ENCODE measurements around the gene STAMBPL1. TPM values are rescaled to one million over a fixed set of nuclear protein-coding genes. Genes with fewer than 3 reads are reported as not detected.

The STAMBPL1 gene
- total and polyA plus RNA-seq, 3 experiments from 2014 or later, result 10.6 to 24.7 (median 22.3) TPM

DNA sequence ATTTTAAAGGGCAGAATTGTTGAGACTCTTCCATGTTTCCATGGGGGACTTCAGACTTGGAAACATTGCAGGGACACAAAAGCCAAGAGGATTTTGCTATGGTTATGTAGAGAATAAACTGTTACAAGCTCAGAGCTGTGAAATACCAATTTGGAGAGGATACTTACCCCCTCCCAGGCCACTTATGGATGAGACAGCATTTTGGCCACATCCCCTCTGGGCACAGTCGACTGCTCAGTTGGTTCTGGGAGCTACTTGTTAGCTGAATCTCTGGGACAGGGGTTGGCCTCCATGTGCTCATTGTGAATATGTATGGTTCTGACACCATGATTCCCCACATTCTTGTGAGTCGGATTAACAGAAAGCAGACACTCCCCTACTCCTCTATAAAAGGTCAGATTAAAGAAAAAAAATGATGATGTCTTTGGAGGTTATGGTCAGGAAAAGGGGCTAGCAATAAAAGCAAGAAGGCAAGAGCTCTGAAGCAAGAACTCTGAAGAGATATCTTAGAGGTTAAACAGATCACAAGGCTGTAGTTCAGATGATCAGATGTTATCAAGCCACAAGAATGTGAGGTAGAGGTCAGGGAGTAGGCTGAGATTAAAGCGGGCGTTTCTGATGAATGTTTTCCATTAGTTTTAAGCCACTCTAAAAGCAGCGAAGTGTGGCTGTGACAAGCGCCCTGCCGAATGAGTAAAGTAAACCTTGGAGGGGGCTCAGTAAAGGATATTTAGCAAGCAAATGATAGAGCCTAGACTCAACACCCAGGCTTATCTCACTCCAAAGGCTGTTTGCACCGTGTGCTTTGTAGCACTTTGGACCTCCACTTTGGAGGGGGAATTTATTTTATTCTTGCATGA lies 17.2 kb downstream of the STAMBPL1 start:
- Mint-ChIP-seq H3K9me3 (no peaks in the 10 kb centered on the region), H3K36me3 (peaks cover 0 to 38% (median 12%) of the 10 kb centered on the region in 3 donors), H3K27ac (peak overlapping the region in 7 of 8 donors; percentile 1 to 58 (median 55)), H3K27me3 (no peaks in the 10 kb centered on the region), H3K4me1 (peaks cover 67 to 86% (median 82%) of the 10 kb centered on the region in 3 donors), H3K4me3 (peak overlapping the region in 4 of 7 donors; percentile 7 to 27 (median 16))
- Histone ChIP-seq H3K27me3 (ENCODE audit: insufficient read depth, low read length, poor library complexity, severe bottlenecking) (no peaks in the 10 kb centered on the region), H3K4me3 (ENCODE audit: low read length) (no peak overlapping the region), H3K36me3 (ENCODE audit: insufficient read depth, low read length) (peaks cover 4% of the 10 kb centered on the region), H3K4me1 (ENCODE audit: insufficient read depth, low read length) (peaks cover 42% of the 10 kb centered on the region), H3K27ac (ENCODE audit: low read depth, low read length) (no peak overlapping the region), H3K9me3 (ENCODE audit: low read length) (no peaks in the 10 kb centered on the region)
- ChIA-PET CTCF (no interaction called here), POLR2A (no interaction called here)
- DNase-seq, result no peak

DNA sequence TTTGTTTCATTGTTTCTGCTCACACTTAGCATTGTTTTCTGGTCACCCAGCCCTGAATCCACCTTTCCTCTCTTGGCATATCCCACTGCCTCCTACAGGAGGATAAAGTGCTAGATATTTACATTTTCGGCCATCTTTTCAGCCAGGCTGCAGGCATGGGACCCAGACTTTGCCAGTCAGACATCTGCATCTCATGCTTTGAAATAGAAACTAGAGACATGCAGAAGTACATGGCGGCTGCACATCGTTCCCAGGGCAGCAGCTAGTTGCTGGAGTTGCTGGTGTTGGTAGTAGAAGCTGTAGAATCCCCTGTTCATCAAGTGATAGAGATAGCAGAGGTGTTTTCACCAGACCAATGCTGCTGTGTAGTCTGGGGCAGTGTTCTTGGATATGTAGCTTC lies 18.7 kb downstream of the STAMBPL1 start:
- POLR2A ChIA-PET, result no interaction called here
- Mint-ChIP-seq H3K9me3 (no peaks in the 10 kb centered on the region), H3K27me3 (no peaks in the 10 kb centered on the region), H3K36me3 (peaks cover 5 to 50% (median 16%) of the 10 kb centered on the region in 3 donors), H3K4me1 (peaks cover 58 to 78% (median 76%) of the 10 kb centered on the region in 3 donors), H3K27ac (no peak overlapping the region), H3K4me3 (no peak overlapping the region)
- Histone ChIP-seq H3K36me3 (ENCODE audit: insufficient read depth, low read length) (peaks cover 12% of the 10 kb centered on the region), H3K9me3 (ENCODE audit: low read length) (no peaks in the 10 kb centered on the region), H3K27me3 (ENCODE audit: insufficient read depth, low read length, poor library complexity, severe bottlenecking) (no peaks in the 10 kb centered on the region), H3K4me1 (ENCODE audit: insufficient read depth, low read length) (peaks cover 42% of the 10 kb centered on the region), H3K27ac (ENCODE audit: low read depth, low read length) (no peak overlapping the region), H3K4me3 (ENCODE audit: low read length) (no peak overlapping the region)
- CTCF ChIA-PET, result interaction anchor here (0.7 to 1.8 kb wide), 2 partner anchors 33 to 63 kb away, joined by 3 to 5 read pairs; no protein-coding TSS in a partner anchor
- no peak for DNase-seq

DNA sequence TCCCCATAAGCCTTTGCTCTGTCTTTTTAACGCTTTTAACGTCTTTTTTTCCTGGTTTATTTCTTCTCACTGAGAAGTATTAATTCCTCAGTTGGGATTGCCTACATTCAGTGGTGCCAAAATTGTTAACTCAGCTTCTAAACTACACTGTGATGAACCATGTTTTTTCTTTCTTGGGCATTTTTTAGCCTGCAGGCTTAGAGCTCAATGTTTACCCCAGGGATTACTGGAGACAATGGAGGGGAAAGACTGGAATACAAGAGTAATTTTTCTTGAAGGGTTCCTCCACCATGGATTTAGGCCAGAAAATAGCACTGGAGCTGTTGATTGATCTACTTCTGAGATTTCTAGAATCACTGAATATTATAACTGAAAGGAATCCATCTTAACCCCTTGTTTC lies 19.8 kb downstream of the STAMBPL1 start:
- no peak overlapping the region for H3K27ac ChIP-seq (ENCODE audit: low read depth, low read length)
- no peak for DNase-seq
- H3K27me3 ChIP-seq (ENCODE audit: insufficient read depth, low read length, poor library complexity, severe bottlenecking), result no peaks in the 10 kb centered on the region
- Mint-ChIP-seq H3K27me3 (no peaks in the 10 kb centered on the region), H3K9me3 (no peaks in the 10 kb centered on the region), H3K27ac (no peak overlapping the region), H3K36me3 (peaks cover 5 to 55% (median 15%) of the 10 kb centered on the region in 3 donors), H3K4me3 (peak overlapping the region in 1 of 7 donors; percentile 15), H3K4me1 (peaks cover 56 to 70% (median 70%) of the 10 kb centered on the region in 3 donors)
- H3K36me3 ChIP-seq (ENCODE audit: insufficient read depth, low read length), result peaks cover 24% of the 10 kb centered on the region
- CTCF ChIA-PET, result interaction anchor here (1.1 to 1.8 kb wide), 4 partner anchors 9 to 211 kb away, joined by 3 to 5 read pairs (median 4); no protein-coding TSS in a partner anchor
- POLR2A ChIA-PET, result no interaction called here
- H3K4me3 ChIP-seq (ENCODE audit: low read length), result no peak overlapping the region
- peaks cover 42% of the 10 kb centered on the region for H3K4me1 ChIP-seq (ENCODE audit: insufficient read depth, low read length)
- H3K9me3 ChIP-seq (ENCODE audit: low read length), result no peaks in the 10 kb centered on the region

- Histone ChIP-seq H3K27me3 (ENCODE audit: insufficient read depth, low read length, poor library complexity, severe bottlenecking) (no peaks in the 10 kb centered on the region), H3K36me3 (ENCODE audit: insufficient read depth, low read length) (peaks cover 32% of the 10 kb centered on the region), H3K4me1 (ENCODE audit: insufficient read depth, low read length) (peaks cover 29% of the 10 kb centered on the region), H3K27ac (ENCODE audit: low read depth, low read length) (no peak overlapping the region), H3K4me3 (ENCODE audit: low read length) (no peak overlapping the region), H3K9me3 (ENCODE audit: low read length) (no peaks in the 10 kb centered on the region)
- no peak for DNase-seq
- H3K4me3 Mint-ChIP-seq, result peak overlapping the region in 1 of 7 donors; percentile 12
- peak overlapping the region in 7 of 8 donors; percentile 19 to 70 (median 54) for H3K27ac Mint-ChIP-seq
- ChIA-PET POLR2A (interaction anchor here (0.6 kb wide), 1 partner anchor 24 kb away, joined by 10 read pairs; no protein-coding TSS in a partner anchor), CTCF (interaction anchor here (1.8 kb wide), 1 partner anchor 65 kb away, joined by 4 read pairs; no protein-coding TSS in a partner anchor)
- H3K4me1 Mint-ChIP-seq, result peaks cover 47 to 56% (median 55%) of the 10 kb centered on the region in 3 donors
- no peaks in the 10 kb centered on the region for H3K9me3 Mint-ChIP-seq
- no peaks in the 10 kb centered on the region for H3K27me3 Mint-ChIP-seq
- peaks cover 14 to 58% (median 18%) of the 10 kb centered on the region in 3 donors for H3K36me3 Mint-ChIP-seq
Observed at GRCh38 chr10:88901206-88901983, 21.4 kb downstream of the STAMBPL1 start.

GRCh38 chr10:88901984-88902789 lies 22.1 kb downstream of the STAMBPL1 start:
- Mint-ChIP-seq H3K4me1 (peaks cover 39 to 49% (median 48%) of the 10 kb centered on the region in 3 donors), H3K27ac (peak overlapping the region in 5 of 8 donors; percentile 21 to 70 (median 54)), H3K36me3 (peaks cover 17 to 62% (median 18%) of the 10 kb centered on the region in 3 donors), H3K9me3 (no peaks in the 10 kb centered on the region), H3K27me3 (no peaks in the 10 kb centered on the region), H3K4me3 (no peak overlapping the region)
- ChIA-PET CTCF (no interaction called here), POLR2A (no interaction called here)
- no peak for DNase-seq
- H3K27ac ChIP-seq (ENCODE audit: low read depth, low read length), result no peak overlapping the region
- peaks cover 21% of the 10 kb centered on the region for H3K4me1 ChIP-seq (ENCODE audit: insufficient read depth, low read length)
- no peak overlapping the region for H3K4me3 ChIP-seq (ENCODE audit: low read length)
- no peaks in the 10 kb centered on the region for H3K27me3 ChIP-seq (ENCODE audit: insufficient read depth, low read length, poor library complexity, severe bottlenecking)
- H3K9me3 ChIP-seq (ENCODE audit: low read length), result no peaks in the 10 kb centered on the region
- H3K36me3 ChIP-seq (ENCODE audit: insufficient read depth, low read length), result peaks cover 35% of the 10 kb centered on the region

DNA sequence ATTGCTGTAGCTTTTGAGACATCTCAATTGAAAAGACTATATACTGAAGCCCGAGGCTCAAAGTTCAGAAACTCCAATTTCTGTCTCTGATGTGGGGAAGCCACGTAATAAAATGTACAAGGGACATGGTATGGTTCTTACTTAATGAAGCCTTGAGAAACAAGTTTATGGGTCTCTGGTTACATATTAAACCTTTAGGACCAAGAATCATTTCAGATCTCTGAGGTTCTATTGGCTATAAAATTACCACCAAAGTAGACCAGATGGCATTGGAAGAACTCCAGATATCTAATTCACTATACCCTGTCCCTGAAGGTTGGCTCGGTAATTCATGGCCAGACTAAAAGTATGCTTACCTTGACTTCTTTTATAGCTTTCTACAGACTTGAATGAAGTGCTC lies 23.7 kb downstream of the STAMBPL1 start:
- peak overlapping the region in 1 of 8 donors; percentile 4 for H3K27ac Mint-ChIP-seq
- peaks cover 20 to 75% (median 20%) of the 10 kb centered on the region in 3 donors for H3K36me3 Mint-ChIP-seq
- peaks cover 28 to 37% (median 36%) of the 10 kb centered on the region in 3 donors for H3K4me1 Mint-ChIP-seq

DNA sequence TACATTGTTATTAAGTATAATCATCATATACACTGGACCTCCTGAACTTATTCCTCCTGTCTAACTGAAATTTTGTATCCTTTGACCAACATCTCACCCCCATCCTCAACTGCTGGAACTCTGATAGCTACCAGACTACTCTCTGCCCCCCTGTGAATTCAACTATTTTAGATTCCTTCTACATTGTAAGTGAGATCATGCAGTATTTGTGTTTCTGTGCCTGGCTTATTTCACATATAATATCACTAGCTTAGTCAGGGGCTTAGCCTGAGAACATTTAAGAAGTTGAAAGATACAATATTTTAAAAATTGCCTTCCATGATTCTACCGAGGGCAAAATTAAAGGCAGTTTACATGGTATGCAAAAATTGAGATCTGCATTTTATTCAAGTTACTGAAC lies 26.9 kb downstream of the STAMBPL1 start:
- H3K36me3 Mint-ChIP-seq, result peaks cover 21 to 86% (median 30%) of the 10 kb centered on the region in 3 donors
- ChIA-PET POLR2A (no interaction called here), CTCF (interaction anchor here (1.1 kb wide), 1 partner anchor 28 kb away, joined by 3 read pairs; no protein-coding TSS in a partner anchor)
- no peak overlapping the region for H3K4me3 Mint-ChIP-seq
- no peak overlapping the region for H3K4me3 ChIP-seq (ENCODE audit: low read length)
- H3K27me3 Mint-ChIP-seq, result no peaks in the 10 kb centered on the region
- H3K4me1 Mint-ChIP-seq, result peaks cover 5 to 8% (median 7%) of the 10 kb centered on the region in 3 donors
- no peaks in the 10 kb centered on the region for H3K9me3 Mint-ChIP-seq
- peaks cover 43% of the 10 kb centered on the region for H3K36me3 ChIP-seq (ENCODE audit: insufficient read depth, low read length)
- H3K27me3 ChIP-seq (ENCODE audit: insufficient read depth, low read length, poor library complexity, severe bottlenecking), result no peaks in the 10 kb centered on the region
- H3K9me3 ChIP-seq (ENCODE audit: low read length), result no peaks in the 10 kb centered on the region
- H3K4me1 ChIP-seq (ENCODE audit: insufficient read depth, low read length), result no peaks in the 10 kb centered on the region
- no peak overlapping the region for H3K27ac ChIP-seq (ENCODE audit: low read depth, low read length)
- H3K27ac Mint-ChIP-seq, result peak overlapping the region in 2 of 8 donors; percentile 6 to 38
- no peak for DNase-seq

More for the DNA sequence above, 23.7 kb downstream of the STAMBPL1 start:
- Histone ChIP-seq H3K4me3 (ENCODE audit: low read length) (no peak overlapping the region), H3K27me3 (ENCODE audit: insufficient read depth, low read length, poor library complexity, severe bottlenecking) (no peaks in the 10 kb centered on the region), H3K27ac (ENCODE audit: low read depth, low read length) (no peak overlapping the region), H3K36me3 (ENCODE audit: insufficient read depth, low read length) (peaks cover 38% of the 10 kb centered on the region), H3K4me1 (ENCODE audit: insufficient read depth, low read length) (peaks cover 15% of the 10 kb centered on the region), H3K9me3 (ENCODE audit: low read length) (no peaks in the 10 kb centered on the region)
- Mint-ChIP-seq H3K9me3 (no peaks in the 10 kb centered on the region), H3K27me3 (no peaks in the 10 kb centered on the region), H3K4me3 (no peak overlapping the region)
- DNase-seq, result no peak
- ChIA-PET CTCF (no interaction called here), POLR2A (no interaction called here)
